ENCODE measurements around the gene FSTL5.

FSTL5 gene

GRCh38 chr4:161680146-161680545 is 483.7 kb downstream of the FSTL5 start:
- no peaks in the 10 kb centered on the region for H3K4me1 Mint-ChIP-seq (ENCODE audit: low read depth)
- no peaks in the 10 kb centered on the region for H3K27me3 Mint-ChIP-seq
- H3K27ac Mint-ChIP-seq = no peak overlapping the region
- H3K36me3 Mint-ChIP-seq (ENCODE audit: low read depth) = no peaks in the 10 kb centered on the region
- peaks cover 3% of the 10 kb centered on the region for H3K9me3 Mint-ChIP-seq
- no peak overlapping the region for H3K4me3 Mint-ChIP-seq

- no peak overlapping the region for H3K27ac Mint-ChIP-seq
- H3K9me3 Mint-ChIP-seq = peaks cover 14% of the 10 kb centered on the region
- no peaks in the 10 kb centered on the region for H3K36me3 Mint-ChIP-seq (ENCODE audit: low read depth)
- no peaks in the 10 kb centered on the region for H3K4me1 Mint-ChIP-seq (ENCODE audit: low read depth)
- no peaks in the 10 kb centered on the region for H3K27me3 Mint-ChIP-seq
- no peak overlapping the region for H3K4me3 Mint-ChIP-seq
Observed at GRCh38 chr4:161664740-161665139, 499.1 kb downstream of the FSTL5 start.

- Mint-ChIP-seq H3K27ac (no peak overlapping the region), H3K4me1 (ENCODE audit: low read depth) (no peaks in the 10 kb centered on the region), H3K9me3 (peaks cover 10% of the 10 kb centered on the region), H3K27me3 (no peaks in the 10 kb centered on the region), H3K36me3 (ENCODE audit: low read depth) (no peaks in the 10 kb centered on the region), H3K4me3 (no peak overlapping the region)
Observed at GRCh38 chr4:161663844-161664243, 500.0 kb downstream of the FSTL5 start.

- H3K36me3 Mint-ChIP-seq (ENCODE audit: low read depth) = no peaks in the 10 kb centered on the region
- H3K4me3 Mint-ChIP-seq = no peak overlapping the region
- peaks cover 4% of the 10 kb centered on the region for H3K9me3 Mint-ChIP-seq
Observed at GRCh38 chr4:161658676-161659075, 505.1 kb downstream of the FSTL5 start.

GRCh38 chr4:161657616-161658015 is 506.2 kb downstream of the FSTL5 start:
- Mint-ChIP-seq H3K9me3 (peaks cover 4% of the 10 kb centered on the region), H3K4me1 (ENCODE audit: low read depth) (no peaks in the 10 kb centered on the region), H3K36me3 (ENCODE audit: low read depth) (no peaks in the 10 kb centered on the region), H3K4me3 (no peak overlapping the region), H3K27me3 (no peaks in the 10 kb centered on the region), H3K27ac (no peak overlapping the region)

More at GRCh38 chr4:161658676-161659075, 505.1 kb downstream of the FSTL5 start:
- Mint-ChIP-seq H3K4me1 (ENCODE audit: low read depth) (no peaks in the 10 kb centered on the region), H3K27me3 (no peaks in the 10 kb centered on the region), H3K27ac (no peak overlapping the region)

DNA sequence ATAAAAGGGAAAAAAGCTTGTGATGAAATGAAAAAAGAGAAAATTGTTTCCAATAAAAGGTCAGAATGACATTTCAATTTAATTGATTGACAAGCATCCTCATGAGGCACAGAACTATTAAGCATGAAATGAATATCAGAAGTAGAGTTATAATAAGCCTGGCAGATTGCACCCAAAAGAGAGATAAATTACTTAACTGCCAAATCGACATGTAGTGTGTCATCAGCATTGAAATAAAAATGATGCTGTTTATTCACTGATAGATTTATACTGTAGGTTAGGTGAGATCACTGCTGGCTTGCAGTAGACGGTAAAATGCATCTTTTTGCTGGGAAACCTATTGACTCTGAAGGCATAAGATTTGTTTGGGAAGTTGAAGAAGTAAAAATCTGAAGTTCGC is 507.2 kb downstream of the FSTL5 start:
- Mint-ChIP-seq H3K4me1 (ENCODE audit: low read depth) (no peaks in the 10 kb centered on the region), H3K4me3 (no peak overlapping the region), H3K27ac (no peak overlapping the region), H3K9me3 (no peaks in the 10 kb centered on the region), H3K27me3 (no peaks in the 10 kb centered on the region), H3K36me3 (ENCODE audit: low read depth) (no peaks in the 10 kb centered on the region)

DNA sequence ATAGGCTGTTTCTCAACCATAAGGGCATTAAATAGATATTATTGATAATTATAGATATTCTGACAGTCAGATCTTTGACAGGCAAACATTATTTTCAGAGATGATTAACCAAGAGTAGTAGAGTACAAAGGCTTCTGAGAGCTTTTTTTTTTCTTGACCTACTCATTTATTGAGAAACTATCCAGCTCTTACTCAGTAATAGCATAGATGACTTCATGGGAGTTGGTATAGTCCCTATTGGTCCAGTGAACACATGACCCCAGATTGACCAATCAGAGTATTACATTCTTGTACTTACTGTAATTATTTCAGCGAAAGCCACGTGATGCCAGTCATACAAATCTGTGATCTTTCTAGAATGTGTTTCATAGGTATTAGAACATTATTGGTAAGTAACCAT is 508.7 kb downstream of the FSTL5 start:
- H3K36me3 Mint-ChIP-seq (ENCODE audit: low read depth) = no peaks in the 10 kb centered on the region
- H3K27me3 Mint-ChIP-seq = no peaks in the 10 kb centered on the region
- no peaks in the 10 kb centered on the region for H3K9me3 Mint-ChIP-seq
- no peak overlapping the region for H3K4me3 Mint-ChIP-seq
- no peaks in the 10 kb centered on the region for H3K4me1 Mint-ChIP-seq (ENCODE audit: low read depth)
- H3K27ac Mint-ChIP-seq = no peak overlapping the region

DNA sequence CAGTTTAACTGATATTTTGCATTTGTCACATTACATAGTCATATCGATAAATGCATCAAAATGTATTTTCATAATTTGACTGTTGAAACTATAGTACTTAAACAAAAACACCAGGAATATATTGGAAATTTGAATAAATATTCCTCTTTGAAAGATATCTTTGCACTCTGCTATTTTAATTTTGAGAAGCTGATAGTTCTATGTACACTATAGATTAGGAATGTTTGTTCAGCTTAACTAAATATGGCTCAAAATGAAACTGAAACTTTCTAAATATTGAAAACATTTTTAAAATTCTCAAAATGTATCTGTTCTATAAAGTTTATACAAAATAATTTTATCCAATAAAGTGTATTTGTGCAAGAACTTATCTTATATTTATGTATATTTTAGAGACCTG is 510.1 kb downstream of the FSTL5 start:
- no peak overlapping the region for H3K27ac Mint-ChIP-seq

DNA sequence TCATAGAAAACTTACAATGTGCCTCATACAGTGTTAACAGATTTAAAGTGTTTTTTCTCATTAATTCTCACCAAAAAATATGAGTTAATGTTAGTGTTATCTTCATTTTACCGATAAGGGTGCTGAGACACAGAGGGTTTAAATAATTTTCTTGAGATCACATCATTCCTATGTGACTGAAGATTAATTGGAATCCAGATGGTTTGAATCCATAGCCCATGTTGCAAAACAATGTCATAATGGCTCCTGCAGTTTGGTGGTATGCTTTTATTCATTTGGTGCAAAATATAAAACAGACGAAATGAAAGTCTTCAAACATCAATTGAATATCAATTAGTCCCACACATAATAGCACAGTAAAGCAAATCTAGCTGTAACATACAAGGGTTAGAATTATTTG is 512.2 kb downstream of the FSTL5 start:
- no peaks in the 10 kb centered on the region for H3K36me3 Mint-ChIP-seq (ENCODE audit: low read depth)
- H3K27ac Mint-ChIP-seq = no peak overlapping the region
- no peaks in the 10 kb centered on the region for H3K27me3 Mint-ChIP-seq
- no peaks in the 10 kb centered on the region for H3K4me1 Mint-ChIP-seq (ENCODE audit: low read depth)
- peaks cover 7% of the 10 kb centered on the region for H3K9me3 Mint-ChIP-seq
- no peak overlapping the region for H3K4me3 Mint-ChIP-seq

More for the DNA sequence above, 510.1 kb downstream of the FSTL5 start:
- no peaks in the 10 kb centered on the region for H3K4me1 Mint-ChIP-seq (ENCODE audit: low read depth)
- H3K27me3 Mint-ChIP-seq = no peaks in the 10 kb centered on the region
- no peaks in the 10 kb centered on the region for H3K36me3 Mint-ChIP-seq (ENCODE audit: low read depth)
- H3K4me3 Mint-ChIP-seq = no peak overlapping the region
- peaks cover 4% of the 10 kb centered on the region for H3K9me3 Mint-ChIP-seq

GRCh38 chr4:161650812-161651211 is 513.0 kb downstream of the FSTL5 start:
- Mint-ChIP-seq H3K27ac (no peak overlapping the region), H3K9me3 (peaks cover 7% of the 10 kb centered on the region), H3K4me1 (ENCODE audit: low read depth) (no peaks in the 10 kb centered on the region), H3K4me3 (no peak overlapping the region), H3K36me3 (ENCODE audit: low read depth) (no peaks in the 10 kb centered on the region), H3K27me3 (no peaks in the 10 kb centered on the region)

- no peaks in the 10 kb centered on the region for H3K27me3 Mint-ChIP-seq
- H3K4me1 Mint-ChIP-seq (ENCODE audit: low read depth) = no peaks in the 10 kb centered on the region
- H3K36me3 Mint-ChIP-seq (ENCODE audit: low read depth) = no peaks in the 10 kb centered on the region
- H3K27ac Mint-ChIP-seq = no peak overlapping the region
- peaks cover 10% of the 10 kb centered on the region for H3K9me3 Mint-ChIP-seq
- no peak overlapping the region for H3K4me3 Mint-ChIP-seq
Observed at GRCh38 chr4:161647757-161648156, 516.0 kb downstream of the FSTL5 start.

- Mint-ChIP-seq H3K27me3 (no peaks in the 10 kb centered on the region), H3K36me3 (ENCODE audit: low read depth) (no peaks in the 10 kb centered on the region), H3K4me1 (ENCODE audit: low read depth) (no peaks in the 10 kb centered on the region), H3K27ac (no peak overlapping the region), H3K4me3 (no peak overlapping the region), H3K9me3 (peaks cover 13% of the 10 kb centered on the region)
Observed at GRCh38 chr4:161642708-161643107, 521.1 kb downstream of the FSTL5 start.

GRCh38 chr4:161629694-161630441 is 533.9 kb downstream of the FSTL5 start:
- Mint-ChIP-seq H3K36me3 (ENCODE audit: low read depth) (no peaks in the 10 kb centered on the region), H3K27me3 (no peaks in the 10 kb centered on the region), H3K4me1 (ENCODE audit: low read depth) (no peaks in the 10 kb centered on the region), H3K27ac (no peak overlapping the region), H3K4me3 (no peak overlapping the region), H3K9me3 (peaks cover 5% of the 10 kb centered on the region)

GRCh38 chr4:161604516-161605300 is 559.1 kb downstream of the FSTL5 start:
- Mint-ChIP-seq H3K4me3 (no peak overlapping the region), H3K27ac (no peak overlapping the region), H3K36me3 (ENCODE audit: low read depth) (no peaks in the 10 kb centered on the region), H3K27me3 (no peaks in the 10 kb centered on the region), H3K4me1 (ENCODE audit: low read depth) (no peaks in the 10 kb centered on the region), H3K9me3 (peaks cover 4% of the 10 kb centered on the region)

DNA sequence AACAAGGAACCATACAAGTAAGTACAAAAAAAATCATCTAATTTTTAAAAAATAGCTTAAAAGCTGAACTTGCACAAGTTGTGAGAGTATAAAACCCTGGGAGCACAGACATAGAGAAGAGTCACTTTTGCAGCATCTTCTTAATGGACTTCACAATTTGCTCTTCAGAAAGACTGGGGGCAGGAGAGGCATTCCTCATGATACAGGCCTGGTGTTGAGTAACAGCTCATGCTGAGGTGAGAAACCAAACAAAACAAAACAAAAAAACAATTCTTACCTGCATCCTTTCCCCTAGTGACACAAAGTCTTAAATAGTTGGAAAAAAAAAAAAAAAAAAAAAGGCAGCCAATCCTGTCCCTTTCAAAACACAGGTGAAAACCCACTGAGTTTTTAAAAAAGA is 562.8 kb downstream of the FSTL5 start:
- Mint-ChIP-seq H3K9me3 (peaks cover 7% of the 10 kb centered on the region), H3K36me3 (ENCODE audit: low read depth) (no peaks in the 10 kb centered on the region), H3K4me1 (ENCODE audit: low read depth) (no peaks in the 10 kb centered on the region), H3K27me3 (no peaks in the 10 kb centered on the region), H3K27ac (no peak overlapping the region), H3K4me3 (no peak overlapping the region)

Measured in stimulated activated naive CD8-positive, alpha-beta T cell treated with anti-CD3 and anti-CD28 coated beads, Interleukin-15, Interleukin-2, amounts not matched to agents 100 ng/mL and 50 ng/mL, for 24 hours (primary cell).